ENCODE data around the gene MBNL1.

Gene MBNL1

DNA sequence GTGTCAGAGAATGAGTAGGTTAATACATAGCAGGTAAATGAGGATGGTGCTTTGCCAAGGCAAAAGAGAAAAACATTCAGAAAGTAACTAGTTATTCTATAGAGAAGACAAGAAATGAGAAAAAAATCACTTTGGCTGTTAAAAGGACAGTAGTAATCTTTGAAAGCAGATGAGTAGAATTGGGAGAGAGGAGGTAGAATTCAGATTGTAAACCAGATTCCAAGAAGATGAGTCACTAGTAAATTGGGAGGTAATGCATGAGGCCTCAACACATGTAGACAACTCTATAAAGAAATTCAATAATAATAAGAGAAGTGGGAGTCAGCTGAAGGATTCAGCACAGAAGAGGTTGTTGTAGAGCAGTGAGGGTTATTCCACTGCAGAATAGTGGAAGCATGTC is 81.4 kb downstream of the MBNL1 start:
- in situ Hi-C loops (cut with HindIII; ENCODE audit: low sequenced_read_pairs) = no loop called here
- no peak overlapping the region for H3K4me3 ChIP-seq (ENCODE audit: low read depth, low read length)
- TF ChIP-seq, protein P1, sequence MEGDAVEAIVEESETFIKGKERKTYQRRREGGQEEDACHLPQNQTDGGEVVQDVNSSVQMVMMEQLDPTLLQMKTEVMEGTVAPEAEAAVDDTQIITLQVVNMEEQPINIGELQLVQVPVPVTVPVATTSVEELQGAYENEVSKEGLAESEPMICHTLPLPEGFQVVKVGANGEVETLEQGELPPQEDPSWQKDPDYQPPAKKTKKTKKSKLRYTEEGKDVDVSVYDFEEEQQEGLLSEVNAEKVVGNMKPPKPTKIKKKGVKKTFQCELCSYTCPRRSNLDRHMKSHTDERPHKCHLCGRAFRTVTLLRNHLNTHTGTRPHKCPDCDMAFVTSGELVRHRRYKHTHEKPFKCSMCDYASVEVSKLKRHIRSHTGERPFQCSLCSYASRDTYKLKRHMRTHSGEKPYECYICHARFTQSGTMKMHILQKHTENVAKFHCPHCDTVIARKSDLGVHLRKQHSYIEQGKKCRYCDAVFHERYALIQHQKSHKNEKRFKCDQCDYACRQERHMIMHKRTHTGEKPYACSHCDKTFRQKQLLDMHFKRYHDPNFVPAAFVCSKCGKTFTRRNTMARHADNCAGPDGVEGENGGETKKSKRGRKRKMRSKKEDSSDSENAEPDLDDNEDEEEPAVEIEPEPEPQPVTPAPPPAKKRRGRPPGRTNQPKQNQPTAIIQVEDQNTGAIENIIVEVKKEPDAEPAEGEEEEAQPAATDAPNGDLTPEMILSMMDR (IDR thresholded peaks at IDR 0.05; ENCODE audit: low read depth, low read length, missing control alignments) = no peak
- no peak for DNase-seq (ENCODE audit: low read depth)

GRCh38 chr3:152350776-152351175 is 82.0 kb downstream of the MBNL1 start:
- TF ChIP-seq, protein P1 (IDR thresholded peaks at IDR 0.05; ENCODE audit: low read depth, low read length, missing control alignments) = no peak
- DNase-seq (ENCODE audit: low read depth) = no peak
- in situ Hi-C loops (cut with HindIII; ENCODE audit: low sequenced_read_pairs) = no loop called here
- H3K4me3 ChIP-seq (ENCODE audit: low read depth, low read length) = no peak overlapping the region

- TF ChIP-seq, protein P1 (IDR thresholded peaks at IDR 0.05; ENCODE audit: low read depth, low read length, missing control alignments) = no peak
- H3K4me3 ChIP-seq (ENCODE audit: low read depth, low read length) = no peak overlapping the region
- DNase-seq (ENCODE audit: low read depth) = no peak
- in situ Hi-C loops (cut with HindIII; ENCODE audit: low sequenced_read_pairs) = no loop called here
Measured at GRCh38 chr3:152352554-152352953, 83.8 kb downstream of the MBNL1 start.

DNA sequence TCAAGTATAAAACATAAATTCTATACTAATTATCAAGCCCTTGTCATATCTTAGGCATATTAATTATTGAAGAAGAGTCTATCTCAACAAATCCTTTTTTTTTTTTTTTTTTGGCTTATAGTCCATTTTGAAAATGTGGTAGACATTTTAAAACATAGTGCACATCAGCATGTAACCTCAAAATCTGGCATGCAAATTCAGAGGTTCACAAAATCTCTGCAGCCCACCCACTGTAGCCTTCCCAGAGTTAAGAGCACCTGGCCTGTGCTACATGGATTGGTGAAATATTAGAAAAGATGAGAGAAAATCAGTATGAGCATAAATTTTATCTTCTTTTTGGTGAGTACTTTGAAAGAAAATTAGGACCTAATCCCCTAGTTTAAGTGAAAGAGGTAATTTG is 84.8 kb downstream of the MBNL1 start:
- no peak for DNase-seq (ENCODE audit: low read depth)
- in situ Hi-C loops (cut with HindIII; ENCODE audit: low sequenced_read_pairs) = no loop called here
- no peak overlapping the region for H3K4me3 ChIP-seq (ENCODE audit: low read depth, low read length)

GRCh38 chr3:152355744-152356665 is 87.3 kb downstream of the MBNL1 start:
- no peak for DNase-seq (ENCODE audit: low read depth)
- in situ Hi-C loops (cut with HindIII; ENCODE audit: low sequenced_read_pairs) = no loop called here
- H3K4me3 ChIP-seq (ENCODE audit: low read depth, low read length) = no peak overlapping the region
- TF ChIP-seq, protein P1 (IDR thresholded peaks at IDR 0.05; ENCODE audit: low read depth, low read length, missing control alignments) = no peak

More for the DNA sequence above, 84.8 kb downstream of the MBNL1 start:
- TF ChIP-seq, protein P1 (IDR thresholded peaks at IDR 0.05; ENCODE audit: low read depth, low read length, missing control alignments) = no peak

DNA sequence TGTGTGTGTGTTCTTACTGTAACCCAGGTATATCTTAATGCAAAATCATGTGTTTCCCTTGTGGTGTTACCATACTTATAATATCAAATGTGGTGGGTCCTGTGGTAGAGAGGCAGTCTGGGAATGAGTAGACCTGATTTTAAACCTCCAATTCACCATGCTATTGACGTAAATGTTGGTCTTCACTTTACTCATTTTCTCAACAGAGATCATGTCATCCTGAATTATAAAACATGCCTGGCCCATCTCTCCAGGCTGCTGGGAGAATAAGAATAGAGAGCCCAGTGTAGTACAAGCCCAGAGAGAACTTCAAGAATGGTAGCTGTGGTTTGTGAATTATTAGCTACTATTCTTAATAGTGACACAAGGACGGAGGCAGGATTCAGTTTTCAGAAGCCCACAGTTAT is 88.1 kb downstream of the MBNL1 start:
- TF ChIP-seq, protein P1 (IDR thresholded peaks at IDR 0.05; ENCODE audit: low read depth, low read length, missing control alignments) = no peak
- in situ Hi-C loops (cut with HindIII; ENCODE audit: low sequenced_read_pairs) = no loop called here
- no peak for DNase-seq (ENCODE audit: low read depth)
- no peak overlapping the region for H3K4me3 ChIP-seq (ENCODE audit: low read depth, low read length)
